Inferior parietal cortex (tissue), 1 donor: Measurements from ENCODE around the gene SPATA24.
"Not testable (repeated sequence)": the region's sequence is repeated elsewhere in the genome, so short reads cannot be mapped to it uniquely, and the experiment has no call there.

Source experiments
- DNase-seq: peaks from one replicate; pipeline ENCODE4 v3.0.0-alpha.2; 2016; ENCODE audit errors: extremely low spot score

The SPATA24 gene

DNA sequence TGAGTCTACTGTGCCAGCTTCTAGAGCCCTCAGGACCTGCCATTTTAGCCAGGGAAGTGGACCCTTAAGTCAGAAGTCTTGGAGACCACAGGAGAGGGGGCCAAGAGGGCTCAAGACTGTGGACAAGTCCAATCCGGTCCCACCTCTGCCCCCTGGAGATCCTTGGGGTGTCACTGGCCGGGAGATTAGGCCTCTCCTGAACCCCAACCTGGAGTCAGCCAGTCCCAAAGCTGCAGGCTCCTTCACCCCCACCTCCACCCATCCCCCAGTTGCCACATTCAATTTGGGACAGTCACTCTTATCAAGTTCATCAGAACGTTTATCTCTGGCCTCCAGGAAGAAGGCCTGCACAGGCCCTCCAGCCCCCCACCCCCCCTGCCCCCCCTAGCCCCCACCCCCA lies 21.1 kb downstream of the SPATA24 start:
- DNase-seq = no peak

DNA sequence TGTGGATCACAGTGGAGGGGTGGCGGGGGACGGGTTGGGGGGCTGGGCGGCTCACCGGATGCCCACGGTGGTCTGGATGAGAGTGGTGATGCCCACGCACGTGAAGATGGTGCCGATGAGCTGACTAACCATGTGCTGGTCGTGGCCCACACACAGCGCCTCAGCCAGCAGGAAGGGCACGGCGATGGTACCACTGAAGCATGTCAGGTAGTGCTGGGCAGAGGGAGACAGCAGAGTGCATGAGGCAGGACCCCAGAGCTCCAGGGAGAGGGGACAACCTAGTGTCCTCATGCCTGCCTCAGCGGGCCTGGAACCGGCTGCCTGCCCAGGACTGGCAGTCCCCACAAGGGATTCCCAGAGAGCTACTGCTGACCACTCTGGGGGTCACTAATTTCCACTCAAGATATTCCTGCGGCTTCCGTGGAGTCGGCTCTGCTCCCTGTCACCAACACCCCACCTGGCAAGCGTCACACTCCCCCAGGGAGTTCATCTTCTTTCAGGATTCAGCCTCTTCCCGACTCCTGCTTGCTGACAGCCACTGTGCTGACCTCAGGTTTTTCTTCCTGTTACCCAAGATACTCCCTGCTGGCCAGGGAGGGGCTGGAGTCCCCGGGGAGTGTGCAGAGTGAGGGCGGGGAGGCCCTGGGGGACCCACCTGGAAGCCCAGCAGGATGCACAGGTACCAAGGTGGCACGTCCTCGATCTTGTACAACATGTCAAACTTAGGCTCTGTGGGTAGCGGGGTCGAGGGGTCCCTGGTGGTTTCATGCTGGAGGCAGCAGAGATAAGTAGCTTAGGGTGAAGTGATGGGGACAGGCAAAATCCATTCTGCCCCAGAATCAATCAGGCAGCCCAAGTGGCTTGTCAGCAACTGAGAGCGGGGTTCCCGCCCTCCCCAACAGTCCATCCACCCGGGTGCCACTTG lies 21.8 kb downstream of the SPATA24 start:
- DNase-seq = no peak

DNA sequence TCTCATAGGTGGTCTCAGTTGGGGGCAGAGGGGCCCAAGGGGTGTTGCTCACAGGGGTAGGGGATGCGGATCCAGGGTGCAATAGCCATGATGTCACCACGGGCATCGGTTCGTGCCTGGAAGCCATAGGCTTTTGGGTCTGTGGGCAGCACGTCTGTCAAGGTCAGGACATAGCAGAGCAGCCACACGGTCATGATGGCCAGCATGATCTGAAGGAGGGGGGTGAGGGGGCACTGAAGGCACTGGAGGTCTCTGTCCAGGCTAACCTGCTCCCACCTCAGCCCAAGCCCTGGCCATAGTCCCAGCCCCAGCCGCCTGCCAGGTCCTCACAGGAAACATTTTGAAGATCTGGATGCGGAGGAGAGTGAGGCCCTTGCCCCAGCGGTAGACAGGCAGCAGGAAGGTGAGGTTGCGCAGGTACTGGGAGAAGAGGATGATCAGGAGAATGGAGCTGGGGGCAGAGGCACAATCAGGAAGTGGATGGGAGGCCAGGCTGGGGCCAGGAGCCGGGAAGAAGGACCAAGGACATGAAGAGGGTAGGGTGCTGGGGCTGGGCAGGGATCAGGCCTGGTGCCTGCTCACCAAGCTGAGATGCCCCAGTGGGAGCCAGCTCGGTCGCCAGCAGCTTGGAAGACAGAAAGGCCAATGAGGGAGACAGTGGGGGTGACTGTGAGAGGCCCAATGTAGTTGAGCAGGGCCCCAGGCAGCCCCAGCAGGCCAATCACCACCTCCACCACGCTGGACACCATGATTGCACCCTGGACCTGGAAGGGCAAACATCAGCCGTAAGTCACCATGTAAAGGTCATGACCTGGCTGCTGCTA lies 24.1 kb downstream of the SPATA24 start:
- DNase-seq = no peak

- no peak for DNase-seq
Measured at GRCh38 chr5:139378941-139379361, 24.9 kb downstream of the SPATA24 start.

DNA sequence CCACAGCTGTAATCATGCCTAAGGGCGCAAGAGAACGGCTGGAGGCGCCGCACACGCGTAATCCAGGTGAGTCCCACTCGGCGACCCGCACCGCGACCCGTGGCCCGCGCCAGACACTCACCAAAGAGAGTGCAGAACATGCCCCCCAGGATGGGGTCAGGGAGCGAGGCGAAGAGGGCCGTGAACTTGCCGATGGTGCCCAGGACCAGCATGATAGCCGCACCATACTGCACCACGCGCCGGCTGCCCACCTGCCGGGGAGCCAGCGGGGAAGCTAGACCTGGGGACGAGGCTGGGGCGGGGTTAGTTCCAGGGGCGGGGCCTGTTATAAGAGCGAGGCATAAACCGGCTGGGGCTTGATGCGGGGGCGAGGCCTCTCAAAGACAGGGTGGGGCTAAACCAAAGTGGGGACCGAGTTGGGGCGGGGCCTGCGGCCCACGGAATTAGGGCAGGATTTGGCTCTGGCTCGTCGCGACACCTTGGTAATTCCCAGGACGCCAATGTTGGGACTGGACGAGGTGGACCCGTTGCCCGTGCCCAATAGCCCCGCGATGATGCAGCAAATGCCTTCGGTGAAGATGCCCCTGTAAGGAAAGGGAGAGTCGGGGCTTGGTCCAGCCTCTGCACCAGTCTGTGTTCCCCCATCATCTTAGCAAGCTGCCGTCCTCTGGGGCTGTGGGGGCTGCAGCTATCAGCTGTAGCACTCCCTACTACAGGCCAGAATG lies 25.6 kb downstream of the SPATA24 start:
- DNase-seq = no peak

DNA sequence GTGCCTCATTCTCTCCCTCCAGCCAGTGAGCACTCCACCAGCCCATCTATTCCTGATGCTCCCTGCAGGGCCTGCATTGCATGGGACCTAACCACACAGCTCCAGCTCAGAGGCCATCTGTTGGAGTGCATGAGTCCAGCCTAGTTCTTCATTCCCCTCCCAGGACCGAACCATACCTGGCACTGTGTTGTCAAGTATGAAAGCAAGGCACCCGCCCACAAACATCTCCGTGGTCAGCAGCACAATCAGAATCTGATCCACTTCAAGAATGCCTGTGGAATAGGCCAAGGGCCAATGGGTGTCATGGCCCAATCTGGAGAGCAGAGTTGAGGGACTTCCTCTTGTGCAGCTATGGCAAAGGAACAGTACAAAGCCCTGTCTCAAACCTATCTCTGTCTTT lies 26.7 kb downstream of the SPATA24 start:
- DNase-seq = no peak

DNA sequence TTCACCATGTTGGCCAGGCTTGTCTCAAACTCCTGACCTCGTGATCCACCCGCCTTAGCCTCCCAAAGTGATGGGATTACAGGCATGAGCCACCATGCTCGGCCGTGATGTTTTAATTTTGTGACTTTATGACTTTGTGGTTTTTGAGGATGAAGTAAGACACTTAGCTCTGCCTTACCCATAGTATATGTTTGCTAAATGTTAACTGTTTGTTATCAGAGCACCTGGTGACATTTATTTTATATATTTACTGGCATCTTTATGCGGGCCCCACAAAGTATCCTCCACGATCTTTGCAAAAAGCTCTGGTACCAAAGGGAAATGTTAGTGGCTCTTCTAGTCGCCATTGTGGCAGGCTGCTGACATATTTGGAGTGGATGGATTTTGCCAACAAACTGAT lies 27.5 kb downstream of the SPATA24 start:
- no peak for DNase-seq

DNA sequence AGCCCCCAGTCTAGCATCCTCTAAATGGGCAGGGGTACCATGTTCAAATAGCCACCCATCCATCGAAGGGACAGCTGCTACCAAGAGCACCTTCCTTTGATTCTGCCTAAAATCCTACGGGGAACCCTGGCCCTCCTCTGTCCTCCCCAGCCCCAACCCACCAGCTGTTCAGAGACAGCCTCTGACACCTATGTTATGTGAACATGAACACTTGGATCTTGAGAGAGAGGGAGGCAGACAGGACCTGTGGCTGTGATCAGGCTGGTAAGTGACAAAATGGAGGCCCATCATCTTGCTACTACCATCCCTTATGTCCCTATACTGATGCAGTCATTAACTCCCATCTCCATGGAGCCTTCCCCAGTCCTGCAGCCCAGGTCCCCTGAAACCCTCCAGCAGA lies 29.0 kb downstream of the SPATA24 start:
- no peak for DNase-seq

- no peak for DNase-seq
Measured at GRCh38 chr5:139371482-139372435, 32.1 kb downstream of the SPATA24 start.

- no peak for DNase-seq
Measured at GRCh38 chr5:139369181-139369580, 34.7 kb downstream of the SPATA24 start.

- DNase-seq = peak; percentile 11
Measured at GRCh38 chr5:139368613-139369012, 35.3 kb downstream of the SPATA24 start.

DNA sequence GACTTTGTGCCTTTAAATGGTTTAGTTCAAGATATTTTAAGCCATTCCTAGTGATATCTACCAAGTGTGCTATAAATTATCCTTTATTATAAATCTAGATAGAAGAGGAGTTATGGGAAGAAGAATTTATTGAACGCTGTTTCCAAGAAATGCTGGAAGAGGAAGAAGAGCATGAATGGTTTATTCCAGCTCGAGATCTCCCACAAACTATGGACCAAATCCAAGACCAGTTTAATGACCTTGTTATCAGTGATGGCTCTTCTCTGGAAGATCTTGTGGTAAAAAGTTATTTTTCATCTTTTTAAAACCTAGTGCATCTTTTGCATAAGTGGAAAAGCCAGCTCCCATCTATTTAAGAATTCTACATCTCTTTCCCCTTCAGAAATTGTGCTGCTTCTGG lies 39.4 kb downstream of the SPATA24 start:
- no peak for DNase-seq

DNA sequence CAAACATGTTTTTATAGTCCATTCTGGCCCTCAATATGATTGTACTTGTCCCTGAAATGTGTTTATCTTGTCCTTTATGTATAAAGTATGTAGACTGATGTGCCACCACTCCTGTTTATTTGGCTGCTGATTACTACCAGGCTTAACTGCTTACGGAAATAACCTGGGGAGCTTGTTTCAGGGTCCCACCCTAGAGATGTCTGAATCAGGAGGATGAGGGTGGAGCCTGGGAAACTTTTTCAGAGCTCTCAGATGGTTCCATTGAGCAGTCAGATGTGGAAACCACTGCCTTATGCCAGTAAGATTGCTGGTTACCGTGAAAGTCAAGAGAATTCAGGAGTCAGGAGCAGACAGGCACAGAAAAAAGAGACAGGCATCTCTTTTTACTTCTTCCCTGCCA lies 40.0 kb downstream of the SPATA24 start:
- no peak for DNase-seq

GRCh38 chr5:139361835-139362429 lies 42.0 kb downstream of the SPATA24 start:
- DNase-seq = no peak

DNA sequence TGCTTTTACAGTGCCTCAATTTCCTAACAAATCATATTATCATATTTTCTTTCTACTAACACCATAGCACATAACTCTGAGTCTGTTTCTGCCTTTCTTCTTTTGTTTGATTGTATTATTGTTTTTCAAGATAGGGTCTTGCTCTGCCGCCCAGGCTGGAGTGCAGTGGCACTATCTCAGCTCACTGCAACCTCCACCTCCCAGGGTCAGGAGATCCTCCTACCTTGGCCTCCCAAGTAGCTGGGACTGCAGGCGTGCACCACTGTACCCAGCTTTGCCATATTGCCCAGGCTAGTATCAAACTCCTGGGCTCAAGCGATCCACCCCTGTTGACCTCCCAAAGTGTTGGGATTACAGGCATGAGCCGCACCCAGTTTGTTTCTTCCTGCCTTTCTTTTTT lies 43.5 kb downstream of the SPATA24 start:
- no peak for DNase-seq

GRCh38 chr5:139358064-139358463 lies 45.8 kb downstream of the SPATA24 start:
- no peak for DNase-seq

- DNase-seq = not testable (repeated sequence)
Measured at GRCh38 chr5:139355900-139356299, 48.0 kb downstream of the SPATA24 start.

- DNase-seq = no peak
Measured at GRCh38 chr5:139354186-139354585, 49.7 kb downstream of the SPATA24 start.

DNA sequence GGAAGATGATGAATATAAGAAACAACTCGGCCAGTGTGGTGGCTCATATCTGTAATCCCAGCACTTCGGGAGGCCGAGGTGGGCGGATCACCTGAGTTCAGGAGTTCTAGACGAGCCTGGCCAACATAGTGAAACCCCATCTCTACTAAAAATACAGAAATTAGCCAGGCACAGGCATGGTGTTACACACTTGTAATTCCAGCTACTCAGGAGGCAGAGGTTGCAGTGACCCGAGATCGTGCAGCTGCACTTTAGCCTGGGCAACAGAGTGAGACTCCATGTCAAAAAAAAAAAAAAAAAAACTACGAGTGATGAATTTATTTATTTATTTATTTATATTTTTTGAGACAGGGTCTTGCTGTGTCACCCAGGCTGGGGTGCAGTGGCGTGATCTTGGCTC lies 56.0 kb downstream of the SPATA24 start:
- not testable (repeated sequence) for DNase-seq
